HTERT RPE-1 (cell line): ENCODE results near the gene TRAPPC10.

ENCODE experiments used
- in situ Hi-C: fragments of 300-500 bp; cut with MboI; formaldehyde crosslinking; loops from 4 replicates; pipeline ENCODE4 v1.14.3; 2020; ENCODE audit warnings: low sequenced_read_pairs

TRAPPC10 gene

DNA sequence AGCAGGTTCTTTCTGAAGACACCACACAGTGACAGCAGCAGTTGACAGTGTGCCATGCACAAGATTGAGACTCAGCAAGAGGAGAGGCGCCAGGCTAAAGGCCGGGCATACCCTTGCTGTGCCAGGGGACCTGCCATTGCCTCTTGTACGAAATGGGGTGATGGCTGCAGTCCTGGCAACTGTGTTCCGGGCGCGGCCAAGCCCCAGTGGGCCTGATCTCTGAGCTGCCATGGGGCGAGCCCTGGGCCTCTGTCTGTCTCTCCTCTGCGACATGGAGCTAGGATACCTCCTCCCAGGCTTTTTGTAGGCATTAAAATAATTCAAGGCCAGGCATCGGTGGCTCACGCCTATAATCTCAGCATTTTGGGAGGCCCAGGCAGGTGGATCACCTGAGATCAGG lies 9.6 kb upstream of the TRAPPC10 start:
- in situ Hi-C loops, result no loop called here

DNA sequence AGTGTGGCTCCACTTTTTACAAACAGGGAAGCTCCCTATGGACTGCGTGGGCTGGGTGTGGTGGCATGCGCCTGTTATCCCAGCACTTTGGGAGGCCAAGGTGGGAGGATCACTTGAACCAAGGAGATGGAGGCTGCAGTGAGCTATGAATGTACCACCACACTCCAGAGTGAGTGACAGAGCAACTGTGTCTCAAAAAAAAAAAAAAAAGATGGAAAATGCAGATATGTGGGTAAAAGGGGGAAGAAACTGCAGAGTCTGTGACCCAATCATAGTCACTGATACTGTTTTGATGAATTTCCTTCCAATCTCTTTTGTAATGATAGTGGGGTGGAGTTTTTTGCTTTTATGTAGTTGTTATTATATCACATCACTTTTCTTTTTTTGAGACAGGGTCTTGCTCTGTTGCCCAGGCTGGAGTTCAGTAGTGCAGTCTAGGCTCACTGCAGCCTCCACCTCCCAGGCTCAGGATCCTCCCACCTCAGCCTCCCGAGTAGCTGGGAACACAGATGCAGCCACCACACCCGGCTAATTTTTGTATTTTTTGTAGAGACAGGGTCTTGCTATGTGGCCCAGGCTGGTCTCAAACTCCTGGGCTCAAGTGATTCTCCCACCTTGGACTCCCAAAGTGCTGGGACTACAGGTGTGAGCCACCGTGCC lies 8.7 kb upstream of the TRAPPC10 start:
- in situ Hi-C loops, result no loop called here

DNA sequence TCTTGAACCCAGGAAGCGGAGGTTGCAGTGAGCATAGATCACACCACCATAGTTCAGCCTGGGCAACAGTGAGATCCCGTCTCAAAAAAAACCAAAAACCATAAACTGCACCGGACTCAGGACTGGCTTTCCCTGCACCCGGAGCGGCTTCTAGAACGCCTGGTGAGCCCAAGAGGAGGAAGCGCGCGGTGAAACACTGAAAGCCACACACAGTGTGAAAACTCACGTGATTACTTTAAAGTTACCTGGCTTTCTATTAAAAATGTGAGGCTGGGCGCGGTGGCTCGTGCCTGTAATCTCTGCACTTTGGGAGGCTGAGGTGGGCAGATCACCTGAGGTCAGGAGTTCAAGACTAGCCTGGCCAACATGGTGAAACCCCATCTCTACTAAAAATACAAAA lies 7.0 kb upstream of the TRAPPC10 start:
- in situ Hi-C loops, result no loop called here

DNA sequence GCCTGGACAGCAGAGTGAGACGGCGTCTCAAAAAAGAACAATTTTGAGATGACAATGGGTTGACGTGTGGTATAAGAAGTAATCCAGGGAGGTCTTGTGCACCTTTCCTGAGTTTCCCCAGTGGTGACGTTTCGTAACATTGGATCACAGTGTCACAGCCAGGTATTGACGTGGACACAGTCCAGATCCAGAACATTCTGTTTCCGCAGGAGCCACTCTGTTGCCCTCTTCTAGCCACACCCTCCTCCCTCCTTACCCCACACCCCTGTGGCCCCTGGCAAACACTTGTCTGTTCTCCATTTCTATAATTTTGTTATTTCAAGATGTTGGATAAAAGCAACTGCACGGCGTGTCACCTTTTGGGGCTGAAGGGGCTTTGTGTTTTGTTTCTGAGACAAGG lies 6.5 kb upstream of the TRAPPC10 start:
- in situ Hi-C loops, result no loop called here

DNA sequence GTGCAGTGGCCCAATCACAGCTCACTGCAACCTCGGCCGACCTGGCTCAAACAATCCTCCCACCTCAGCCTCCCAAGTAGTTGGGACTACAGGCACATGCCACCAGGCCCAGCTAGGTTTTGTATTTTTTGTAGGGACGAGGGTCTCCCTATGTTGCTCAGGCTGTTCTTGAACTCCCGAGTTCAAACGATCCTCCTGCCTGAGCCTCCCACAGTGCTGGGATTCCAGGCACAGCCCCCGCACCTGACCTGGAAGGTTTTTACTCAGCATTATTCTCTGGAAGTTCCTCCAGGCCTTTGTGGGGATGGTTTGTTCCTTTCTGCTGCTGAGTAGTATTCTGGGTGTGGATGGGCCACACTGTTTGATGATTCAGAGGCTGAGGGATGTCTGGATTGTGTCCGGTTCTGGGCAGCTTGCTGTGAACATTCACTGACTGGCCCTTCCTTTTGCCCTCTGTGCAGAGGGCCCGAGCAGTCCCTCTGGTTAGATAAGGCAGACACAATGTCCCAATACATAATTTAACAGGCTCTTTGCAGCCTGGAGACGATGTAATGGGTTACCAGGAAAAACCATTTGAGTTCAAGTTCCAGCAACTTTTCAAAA lies 6.0 kb upstream of the TRAPPC10 start:
- in situ Hi-C loops, result no loop called here

DNA sequence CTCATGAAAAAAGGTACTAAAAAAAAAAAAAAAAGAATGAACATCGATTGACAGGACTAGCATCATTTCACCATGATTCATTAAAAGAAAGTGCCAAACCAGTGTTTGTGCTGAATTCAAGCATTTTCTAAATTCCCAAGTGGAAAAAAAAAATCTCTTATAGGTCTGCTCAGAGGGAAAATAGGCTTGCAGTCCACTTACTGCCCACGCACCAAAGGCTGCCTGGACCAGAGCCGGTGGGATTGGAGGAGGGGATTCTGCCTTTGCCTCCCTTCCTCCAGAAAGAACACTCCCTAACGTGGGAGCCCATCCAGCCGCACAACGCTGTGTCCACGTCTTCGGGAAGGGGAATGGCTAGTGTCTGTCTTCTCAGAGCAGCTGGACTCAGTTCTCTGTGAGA lies 5.5 kb upstream of the TRAPPC10 start:
- in situ Hi-C loops, result no loop called here

DNA sequence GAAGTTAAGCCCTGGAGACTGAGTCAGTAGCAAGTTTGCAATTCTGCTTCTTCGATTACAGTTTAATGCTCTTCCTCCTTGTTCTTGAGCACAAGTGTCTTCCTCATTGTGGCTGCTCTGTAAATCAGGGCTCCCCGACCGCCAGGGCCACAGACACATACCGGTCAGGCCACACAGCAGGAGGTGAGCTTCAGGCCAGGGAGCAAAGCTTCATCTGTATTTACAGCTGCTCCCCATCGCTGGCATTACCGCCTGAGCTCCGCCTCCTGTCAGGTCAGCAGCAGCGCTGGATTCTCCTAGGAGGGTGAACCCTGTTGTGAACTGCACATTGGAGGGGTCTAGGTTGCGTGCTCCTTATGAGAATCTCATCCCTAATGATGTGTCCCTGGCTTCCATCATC lies 1.7 kb upstream of the TRAPPC10 start:
- in situ Hi-C loops, result no loop called here

DNA sequence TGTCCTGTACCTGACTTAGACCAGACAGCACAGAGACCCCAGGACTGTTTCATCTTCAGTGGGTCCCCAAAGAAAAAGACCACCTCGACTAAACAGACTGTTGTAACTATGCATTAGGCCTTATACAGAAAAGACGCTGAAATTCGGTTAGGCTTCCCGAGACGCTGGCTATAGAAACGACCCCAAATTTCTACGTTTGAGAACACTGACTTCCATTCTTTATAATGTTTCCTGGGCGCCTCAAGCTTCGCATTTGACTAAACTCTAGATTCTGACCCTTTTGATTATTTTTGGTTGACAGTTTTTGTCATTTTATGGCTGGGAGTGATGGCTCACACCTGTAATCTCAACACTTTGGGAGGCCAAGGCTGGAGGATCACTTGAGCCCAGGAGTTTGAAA lies 986 bp upstream of the TRAPPC10 start:
- in situ Hi-C loops, result no loop called here

DNA sequence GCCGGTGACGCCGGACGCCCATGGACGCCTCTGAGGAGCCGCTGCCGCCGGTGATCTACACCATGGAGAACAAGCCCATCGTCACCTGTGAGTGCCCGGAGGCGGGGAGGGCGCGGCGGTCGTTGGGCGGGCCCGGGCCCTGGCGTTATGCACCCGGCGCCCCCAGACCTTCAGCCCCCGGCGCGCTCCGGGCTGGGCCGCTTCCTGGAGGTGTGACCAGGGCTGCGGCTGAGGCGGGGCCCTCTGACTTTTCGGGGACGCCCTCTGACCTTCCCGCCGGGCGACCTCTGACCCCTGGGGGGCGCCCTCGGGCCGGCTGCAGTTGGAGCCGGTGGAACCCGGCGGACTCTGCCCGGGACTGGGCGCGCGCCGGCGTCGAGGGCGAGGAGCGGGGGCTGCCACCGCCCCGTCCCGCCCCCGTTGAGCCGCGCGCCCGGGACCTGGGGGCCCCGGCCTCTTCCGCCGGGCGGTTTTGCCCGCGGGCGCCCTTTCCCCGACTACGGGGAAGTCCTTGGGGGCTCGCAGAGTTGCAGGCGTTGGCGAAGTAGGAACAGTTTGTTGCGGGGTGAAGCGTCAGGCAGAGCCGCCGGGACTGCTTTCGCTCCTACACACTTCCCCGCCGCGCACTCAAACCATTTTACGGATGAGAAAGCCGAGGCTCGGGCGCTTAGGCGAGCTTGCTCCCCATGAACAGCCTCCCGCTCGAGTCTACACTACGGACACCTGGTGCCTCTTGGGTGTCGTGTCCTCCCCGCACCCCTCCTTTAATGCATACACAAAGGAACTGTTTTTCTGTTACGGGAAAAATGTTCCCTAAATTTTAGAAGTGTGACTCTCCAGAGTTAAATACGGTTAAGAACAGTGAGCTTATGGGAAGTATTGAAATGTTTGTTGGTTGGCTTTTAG lies 618 bp downstream of the TRAPPC10 start:
- in situ Hi-C loops, result no loop called here

DNA sequence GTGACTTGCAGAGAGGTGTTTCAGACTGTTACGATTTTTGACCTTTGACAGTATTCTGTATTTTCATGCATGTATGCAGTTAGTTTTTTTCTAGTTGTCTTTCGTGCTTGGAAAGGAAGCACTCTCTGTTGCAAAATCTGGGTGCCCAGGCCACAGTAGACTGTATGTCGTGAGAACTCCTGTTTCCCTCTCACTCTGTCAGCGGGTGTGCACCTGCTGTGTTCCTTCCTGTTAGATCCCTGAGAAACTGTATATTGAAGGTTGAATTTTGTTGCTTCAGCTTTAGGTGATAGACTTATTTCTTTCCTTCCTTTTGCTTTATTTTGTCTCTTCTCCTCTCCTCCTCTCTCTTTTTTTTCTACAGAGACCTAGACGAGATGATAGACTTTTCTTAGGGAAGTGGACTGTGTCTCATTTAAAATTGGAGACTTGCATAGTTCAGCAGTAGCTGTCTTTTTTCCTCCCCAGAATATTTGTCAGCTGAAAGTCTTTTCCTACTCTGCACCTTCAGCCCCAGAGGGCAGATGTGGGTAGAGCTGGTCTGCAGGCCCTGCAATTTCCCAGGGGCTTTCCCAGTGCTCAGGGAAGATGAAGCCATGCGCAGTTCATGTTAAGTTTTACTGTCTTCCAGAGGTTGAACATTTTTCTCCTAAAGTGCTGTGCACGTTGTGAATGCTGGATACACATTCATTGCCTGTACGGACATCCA lies 1.4 kb downstream of the TRAPPC10 start:
- in situ Hi-C loops, result no loop called here

DNA sequence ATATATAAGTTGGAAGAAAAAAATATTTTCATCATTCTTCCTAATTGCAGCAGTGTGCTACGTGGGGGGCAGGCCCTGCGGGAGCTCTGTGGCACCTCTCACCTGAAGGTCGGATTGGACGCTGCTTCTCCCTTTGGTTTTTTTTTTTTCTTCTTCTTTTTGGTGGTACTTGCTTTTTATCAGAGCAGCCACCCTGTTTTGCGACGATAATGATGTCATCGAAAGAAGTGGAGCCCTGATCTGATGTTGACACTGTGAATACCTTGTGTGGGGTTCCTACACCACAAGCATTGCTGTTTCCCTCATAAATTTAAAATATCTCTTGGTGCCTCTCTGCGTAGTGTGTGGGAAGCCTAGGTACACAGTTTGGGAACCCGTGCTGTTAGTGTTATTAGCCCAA lies 5.5 kb downstream of the TRAPPC10 start:
- in situ Hi-C loops, result no loop called here

DNA sequence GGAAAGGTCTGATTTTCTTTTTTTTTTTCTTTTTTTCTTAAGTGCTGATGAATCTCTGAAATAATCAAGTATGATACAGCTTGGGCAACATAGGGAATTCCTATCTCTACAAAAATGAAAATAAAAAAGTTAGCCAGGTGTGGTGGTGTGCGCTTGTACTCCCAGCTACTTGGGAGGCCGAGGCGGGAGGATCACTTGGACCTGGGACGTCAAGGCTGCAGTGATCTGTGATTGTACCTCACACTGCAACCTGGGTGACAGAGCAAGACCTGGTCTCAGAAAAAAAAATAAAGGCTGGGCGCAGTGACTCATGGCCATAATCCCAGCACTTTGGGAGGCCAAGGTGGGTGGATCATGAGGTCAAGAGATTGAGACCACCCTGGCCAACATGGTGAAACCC lies 6.0 kb downstream of the TRAPPC10 start:
- in situ Hi-C loops, result no loop called here

DNA sequence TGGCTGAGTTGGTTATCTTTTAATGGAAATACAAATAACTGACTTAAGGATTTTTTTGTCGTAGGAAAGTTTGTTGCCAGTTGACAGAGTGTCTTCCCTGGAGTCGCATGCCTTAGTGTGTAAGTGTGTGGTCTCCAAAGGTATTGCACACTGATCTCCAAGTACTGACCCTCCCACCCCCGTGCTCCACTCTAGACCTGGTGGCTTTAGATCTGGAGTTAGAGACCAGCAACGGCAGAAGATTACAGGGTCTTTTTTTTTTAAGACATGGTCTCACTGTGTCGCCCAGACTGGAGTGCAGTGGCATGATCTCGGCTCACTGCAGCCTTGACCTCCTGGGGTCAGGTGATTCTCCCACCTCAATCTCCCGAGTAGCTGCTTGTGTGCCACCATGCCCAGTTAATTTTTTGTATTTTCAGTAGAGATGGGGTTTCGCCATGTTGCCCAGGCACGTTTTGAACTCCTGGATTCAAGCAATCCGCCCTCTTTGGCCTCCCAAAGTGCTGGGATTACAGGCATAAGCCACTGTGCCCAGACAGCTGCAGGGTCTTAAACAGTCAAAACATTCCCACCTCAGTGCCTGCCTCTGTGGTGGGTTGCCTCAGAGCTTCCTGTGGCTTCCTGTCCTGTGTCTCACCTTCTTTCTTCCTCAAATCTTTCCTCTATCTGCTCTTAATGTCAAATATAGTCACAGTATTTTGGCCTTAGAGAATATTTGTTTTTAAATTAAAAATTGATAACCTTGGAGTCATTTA lies 6.9 kb downstream of the TRAPPC10 start:
- in situ Hi-C loops, result no loop called here

DNA sequence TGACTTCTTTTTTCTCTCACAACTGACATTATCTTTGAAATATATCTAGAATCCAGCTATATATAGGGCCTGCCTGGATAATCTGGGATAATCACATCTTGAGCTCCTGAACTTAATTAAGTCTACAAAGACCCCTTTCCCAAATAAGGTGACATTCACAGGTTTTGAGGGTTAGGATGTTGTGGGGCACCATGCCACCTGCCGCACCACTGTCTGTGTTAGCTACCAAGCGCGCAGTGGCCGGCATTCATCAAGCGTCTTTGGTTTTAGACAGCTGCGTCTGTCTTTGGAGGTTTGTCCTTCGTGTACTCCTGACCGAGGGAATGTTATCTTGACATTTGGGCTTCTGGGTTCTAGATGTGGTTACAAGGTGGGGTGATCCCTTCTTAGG lies 7.5 kb downstream of the TRAPPC10 start:
- in situ Hi-C loops, result no loop called here

DNA sequence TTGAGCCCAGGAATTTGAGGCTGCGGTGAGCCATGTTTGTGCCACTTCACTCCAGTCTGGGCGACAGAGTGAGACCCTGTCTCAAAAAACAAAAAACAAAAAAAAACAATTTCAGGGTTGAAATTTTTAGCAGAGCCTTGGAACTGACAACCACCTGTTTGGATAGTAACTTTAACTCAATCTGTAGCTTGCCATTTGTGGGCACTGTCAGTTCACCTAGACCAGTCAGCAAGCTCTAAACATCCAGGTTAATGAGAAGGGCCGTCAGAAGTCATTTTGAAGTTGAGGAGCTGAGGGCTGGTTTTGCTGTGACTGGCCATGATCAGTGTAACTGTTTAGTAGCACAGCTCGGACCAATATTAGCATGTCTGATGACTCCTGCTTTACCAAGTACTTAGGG lies 8.4 kb downstream of the TRAPPC10 start:
- in situ Hi-C loops, result no loop called here

DNA sequence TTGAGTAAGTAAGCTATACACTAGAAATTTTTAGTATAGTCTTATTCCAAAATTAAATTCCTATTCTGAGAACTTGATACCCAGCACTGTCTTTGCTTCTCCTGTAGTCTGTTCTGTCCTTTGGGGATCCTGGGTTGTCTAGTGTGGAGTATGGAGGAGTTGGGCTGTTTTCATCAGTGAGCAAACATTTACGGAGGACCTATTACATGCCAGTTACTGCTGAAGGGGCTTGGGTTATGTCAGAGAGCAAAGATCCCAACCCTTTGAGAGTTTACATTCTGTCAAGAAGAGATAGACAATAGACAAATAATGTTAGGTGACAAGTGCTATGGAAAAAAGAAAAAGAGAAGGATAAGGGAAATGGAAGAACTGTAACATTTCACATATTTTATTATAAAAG lies 9.0 kb downstream of the TRAPPC10 start:
- in situ Hi-C loops, result no loop called here

DNA sequence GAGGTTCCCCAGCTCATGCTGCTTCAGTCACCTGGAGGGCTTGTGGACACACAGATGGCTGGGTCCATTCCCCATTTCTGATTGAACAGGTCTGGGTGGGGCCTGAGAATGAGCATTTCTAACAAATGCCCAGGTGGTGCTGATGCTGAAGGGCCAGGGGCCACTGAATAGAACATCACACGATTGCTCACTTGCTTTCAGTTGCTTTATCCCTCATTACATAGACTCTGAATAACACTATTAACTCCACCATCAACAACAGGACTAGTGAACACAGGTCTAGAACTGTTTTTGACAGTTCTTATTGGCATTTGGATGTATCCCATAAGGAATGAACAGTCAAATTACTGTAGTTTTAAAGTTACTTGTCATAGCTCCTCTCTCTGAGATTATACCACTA lies 12.1 kb downstream of the TRAPPC10 start:
- in situ Hi-C loops, result no loop called here

DNA sequence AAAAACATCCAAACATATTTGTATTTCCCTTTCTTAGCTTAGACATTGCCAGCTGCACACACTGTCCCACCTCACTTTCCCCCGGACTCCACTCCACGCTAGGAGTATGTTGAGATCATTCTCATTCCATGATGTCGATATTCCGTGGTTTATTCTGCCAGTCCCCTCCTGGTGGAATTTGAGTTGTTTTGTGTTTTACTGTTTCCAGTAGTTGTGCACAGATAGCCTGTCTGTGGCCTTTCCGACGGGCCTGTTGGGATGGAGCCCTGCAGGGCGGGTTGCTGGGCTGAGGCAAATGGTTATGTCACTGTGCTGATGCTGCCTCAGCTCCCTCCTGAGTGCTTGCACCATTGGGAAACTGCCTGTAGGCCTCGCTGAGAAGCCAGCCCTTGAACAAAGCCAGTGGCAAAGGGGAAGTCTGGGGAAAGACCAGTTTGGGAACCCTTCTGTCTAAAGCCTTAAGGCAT lies 12.8 kb downstream of the TRAPPC10 start:
- in situ Hi-C loops, result no loop called here

DNA sequence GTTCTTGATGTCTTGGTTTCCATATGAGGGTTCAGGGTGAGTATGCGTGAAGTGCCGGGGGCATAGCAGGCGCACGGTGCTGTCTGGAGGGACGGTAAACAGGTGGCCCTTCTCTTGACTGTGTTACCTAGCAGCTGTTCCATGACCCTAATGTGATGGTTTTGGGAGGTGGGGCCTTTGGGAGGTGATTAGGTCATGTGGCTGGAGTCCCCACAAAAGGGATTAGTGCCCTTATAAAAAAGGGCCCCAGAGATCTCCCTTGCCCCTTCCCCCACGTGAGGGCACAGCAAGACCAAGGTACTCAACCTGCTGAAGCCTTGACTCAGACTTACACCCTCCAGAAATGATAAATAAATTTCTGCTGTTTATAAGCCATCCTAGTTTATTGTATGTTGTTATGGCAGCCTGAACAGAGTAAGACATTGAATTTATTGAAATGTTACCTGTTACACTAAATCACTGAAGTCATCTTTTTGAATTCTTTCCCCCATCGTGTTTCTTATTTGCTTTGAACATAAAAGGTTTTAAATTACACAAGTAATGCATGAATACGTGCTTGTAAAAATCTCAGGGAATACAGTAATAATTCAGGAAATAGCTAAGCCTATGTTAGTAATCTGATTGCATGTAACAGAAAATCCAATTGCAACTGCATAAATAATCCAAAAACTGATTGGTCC lies 15.6 kb downstream of the TRAPPC10 start:
- in situ Hi-C loops, result no loop called here

DNA sequence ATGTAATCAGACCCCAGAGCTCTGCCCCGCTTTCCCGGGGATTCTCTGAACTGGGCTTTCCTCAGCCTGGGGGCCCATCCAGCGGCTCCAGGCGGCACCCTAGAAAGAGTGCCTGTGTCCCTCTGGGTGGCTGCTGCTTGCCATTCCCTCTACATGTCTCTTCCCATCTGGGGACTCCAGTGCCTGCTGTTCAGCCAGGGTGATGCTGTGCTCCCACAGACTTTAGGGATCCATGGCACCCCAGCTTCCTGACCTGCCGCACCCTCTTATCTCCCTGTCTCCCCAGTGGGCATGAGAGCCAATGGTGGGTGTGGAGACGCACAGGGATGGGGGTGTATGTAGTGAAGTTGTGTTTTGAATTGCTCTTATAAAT lies 16.2 kb downstream of the TRAPPC10 start:
- in situ Hi-C loops, result no loop called here
